G401 (cell line): ENCODE data around the gene PKP3. TPM values are rescaled to one million over a fixed set of nuclear protein-coding genes. Genes with fewer than 3 reads are reported as not detected.

Experiments used
- DNase-seq: peaks from one replicate; pipeline ENCODE4 v3.0.0-alpha.2; 2015; ENCODE audit warnings: low spot score
- in situ Hi-C: cut with HindIII; loops from 2 replicates; pipeline ENCODE4 v1.10.0; 2016; ENCODE audit warnings: low sequenced_read_pairs, mixed read lengths
- total RNA-seq: library from RNA; depleted of rRNA; stranded (reverse); fragments of >200 nt; shearing (Covaris generic); gene quantifications from 2 replicates; pipeline ENCODE4 v1.2.3, GENCODE V29; 2014

The PKP3 gene
- total RNA-seq, 1 experiment from 2014 or later: 1.1 TPM

DNA sequence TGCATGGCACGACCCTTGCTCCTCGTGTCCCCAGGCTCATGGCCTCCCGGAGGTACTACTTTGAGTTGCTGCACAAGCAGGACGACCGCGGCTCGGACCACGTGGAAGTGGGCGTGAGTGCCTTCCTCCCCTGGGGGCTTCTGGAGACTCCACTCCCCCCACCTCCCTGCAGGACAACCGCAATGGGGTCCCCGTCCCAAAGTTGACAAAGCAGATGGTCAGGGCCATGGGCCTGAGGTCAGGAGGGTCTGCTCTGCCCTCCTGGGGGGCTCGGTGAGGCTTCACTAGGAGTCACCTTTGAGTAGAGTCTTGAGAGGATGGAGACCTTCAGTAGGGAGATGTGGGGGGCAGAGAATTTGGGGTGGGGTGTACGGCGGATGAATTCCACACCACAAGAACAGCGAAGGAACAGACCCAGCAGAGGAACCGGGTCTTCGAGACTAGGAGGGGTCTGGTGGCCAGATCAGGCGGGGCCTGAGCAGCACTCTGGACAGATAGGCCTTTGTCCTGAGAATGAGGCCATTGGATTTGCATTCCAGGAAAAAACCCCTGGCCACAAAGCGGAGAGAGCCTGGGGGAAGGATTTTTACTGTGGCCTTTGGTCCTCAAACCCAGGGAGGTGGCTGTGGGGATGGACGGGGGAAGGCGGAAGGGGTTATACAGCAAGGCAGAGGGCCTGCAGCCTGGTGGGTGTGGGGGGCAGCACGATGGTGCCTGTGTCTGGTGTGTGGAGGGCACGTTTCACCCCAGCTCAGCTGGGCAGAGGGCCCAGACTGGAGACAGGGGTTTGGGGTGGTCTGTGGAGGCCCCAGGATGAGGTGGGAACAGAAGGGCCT, 20.1 kb upstream of the PKP3 start:
- DNase-seq: no peak
- in situ Hi-C loops: no loop called here

GRCh38 chr11:375065-376025, 18.7 kb upstream of the PKP3 start:
- in situ Hi-C loops: no loop called here
- DNase-seq: no peak

GRCh38 chr11:376531-377173, 17.4 kb upstream of the PKP3 start:
- no peak for DNase-seq
- in situ Hi-C loops: no loop called here

DNA sequence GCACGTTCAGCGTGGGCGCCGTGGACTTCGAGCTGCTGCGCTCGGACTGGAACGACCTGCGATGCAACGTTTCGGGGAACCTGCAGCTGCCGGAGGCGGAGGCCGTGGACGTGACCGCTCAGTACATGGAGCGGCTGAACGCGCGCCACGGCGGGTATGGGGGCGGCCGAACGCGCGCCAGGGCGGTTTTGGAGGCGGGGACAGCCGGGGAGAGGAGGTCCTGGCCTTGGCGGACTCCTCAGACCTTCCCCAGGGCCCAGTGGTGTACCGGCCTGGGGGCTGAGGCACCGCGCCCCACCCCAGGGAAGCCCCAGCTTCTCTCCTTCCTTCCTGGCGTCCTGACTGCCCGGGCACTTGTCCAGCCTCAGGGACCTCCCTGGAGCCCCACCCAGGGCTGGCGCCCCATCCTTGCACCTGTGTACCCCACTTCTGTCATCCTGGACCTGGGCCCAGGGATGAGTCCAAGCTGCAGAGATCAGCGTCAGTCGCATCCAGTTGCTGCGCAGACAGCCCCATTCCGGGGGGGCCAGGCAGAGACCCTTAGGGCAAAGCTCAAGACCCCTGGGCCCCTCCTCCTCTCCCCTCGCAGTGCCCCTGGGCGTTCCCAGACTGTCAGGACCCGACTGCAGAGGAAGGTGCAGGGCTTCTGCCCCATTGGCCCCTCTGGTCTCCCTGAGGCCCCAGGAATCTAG, 16.7 kb upstream of the PKP3 start:
- no peak for DNase-seq

GRCh38 chr11:377883-378500, 16.0 kb upstream of the PKP3 start:
- no peak for DNase-seq
- in situ Hi-C loops: no loop called here

More for the DNA sequence above, 16.7 kb upstream of the PKP3 start:
- in situ Hi-C loops: no loop called here

DNA sequence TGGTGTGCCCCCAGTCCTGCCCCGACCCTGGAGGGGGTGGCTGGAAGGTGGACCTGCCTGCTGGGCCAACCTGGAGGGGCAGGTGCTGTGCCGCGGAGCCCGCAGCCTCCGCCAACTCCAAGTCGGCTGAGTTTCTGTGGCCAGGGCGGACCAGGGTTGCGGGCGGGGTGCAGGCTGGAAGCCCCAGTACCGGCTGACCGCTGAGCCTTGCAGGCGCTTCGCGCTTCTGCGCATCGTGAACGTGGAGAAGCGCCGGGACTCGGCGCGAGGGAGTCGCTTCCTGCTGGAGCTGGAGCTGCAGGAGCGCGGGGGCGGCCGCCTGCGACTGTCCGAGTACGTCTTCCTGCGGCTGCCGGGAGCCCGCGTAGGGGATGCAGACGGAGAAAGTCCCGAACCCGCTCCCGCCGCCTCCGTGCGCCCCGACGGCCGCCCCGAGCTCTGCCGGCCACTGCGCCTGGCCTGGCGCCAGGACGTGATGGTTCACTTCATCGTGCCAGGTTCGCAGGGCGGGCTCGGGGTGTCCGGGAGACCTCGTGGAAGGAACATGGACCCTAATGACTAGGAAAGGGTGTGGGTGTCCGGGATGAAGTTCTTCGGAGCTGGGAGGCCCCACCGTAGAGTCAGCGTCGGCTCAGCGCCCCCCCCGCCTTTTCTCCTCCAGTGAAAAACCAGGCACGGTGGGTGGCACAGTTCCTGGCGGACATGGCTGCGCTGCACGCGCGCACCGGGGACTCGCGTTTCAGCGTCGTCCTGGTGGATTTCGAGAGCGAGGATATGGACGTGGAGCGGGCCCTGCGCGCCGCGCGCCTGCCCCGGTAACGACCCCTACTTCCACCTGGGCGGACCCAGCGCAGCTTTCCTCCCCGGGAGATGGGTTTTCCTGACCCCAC, 14.6 kb upstream of the PKP3 start:
- no peak for DNase-seq
- in situ Hi-C loops: no loop called here

DNA sequence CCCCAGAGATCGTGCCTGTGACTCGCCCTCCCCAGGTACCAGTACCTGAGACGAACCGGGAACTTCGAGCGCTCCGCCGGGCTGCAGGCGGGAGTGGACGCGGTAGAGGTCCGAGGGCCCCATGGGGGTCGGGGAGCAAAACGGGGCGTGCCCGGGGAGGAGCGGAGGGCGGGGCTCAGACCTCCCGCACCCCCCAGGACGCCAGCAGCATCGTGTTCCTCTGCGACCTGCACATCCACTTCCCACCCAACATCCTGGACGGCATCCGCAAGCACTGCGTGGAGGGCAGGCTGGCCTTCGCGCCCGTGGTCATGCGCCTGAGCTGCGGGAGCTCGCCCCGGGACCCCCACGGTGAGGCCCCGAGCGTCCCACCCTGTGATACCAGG, 13.9 kb upstream of the PKP3 start:
- in situ Hi-C loops: no loop called here
- no peak for DNase-seq

GRCh38 chr11:380491-380890, 13.5 kb upstream of the PKP3 start:
- in situ Hi-C loops: no loop called here
- DNase-seq: no peak

- in situ Hi-C loops: no loop called here
- DNase-seq: no peak
These were observed 13.0 kb upstream of the PKP3 start for GRCh38 chr11:380996-381395.

GRCh38 chr11:381501-382072, 12.4 kb upstream of the PKP3 start:
- in situ Hi-C loops: no loop called here
- DNase-seq: no peak

DNA sequence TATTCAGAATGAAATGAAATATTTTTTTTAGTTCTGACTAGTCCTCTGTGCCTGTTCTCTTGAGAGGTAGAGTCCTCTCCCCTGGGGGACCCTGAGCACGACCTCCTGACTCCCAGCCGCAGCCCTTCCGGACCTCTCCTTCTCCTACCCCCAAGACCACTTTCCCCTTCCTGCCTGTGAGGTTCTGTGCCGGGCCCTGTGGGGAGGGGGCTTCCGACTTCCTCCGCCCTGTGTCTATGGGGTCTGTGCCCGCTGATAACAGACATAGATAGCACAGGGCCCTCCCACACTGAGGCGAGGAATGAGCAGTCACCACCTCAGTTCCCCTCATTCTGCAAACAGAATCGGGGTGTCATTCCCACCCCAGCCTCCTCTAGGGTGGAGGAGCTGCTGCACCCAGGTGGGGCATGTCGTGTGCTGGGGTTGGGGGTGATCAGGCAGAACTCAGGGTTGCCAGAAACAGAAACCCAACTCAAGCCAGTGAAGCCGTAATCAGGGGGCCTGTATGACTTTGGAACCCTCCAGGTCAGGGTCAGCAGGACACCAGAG, 11.9 kb upstream of the PKP3 start:
- in situ Hi-C loops: no loop called here
- DNase-seq: no peak

DNA sequence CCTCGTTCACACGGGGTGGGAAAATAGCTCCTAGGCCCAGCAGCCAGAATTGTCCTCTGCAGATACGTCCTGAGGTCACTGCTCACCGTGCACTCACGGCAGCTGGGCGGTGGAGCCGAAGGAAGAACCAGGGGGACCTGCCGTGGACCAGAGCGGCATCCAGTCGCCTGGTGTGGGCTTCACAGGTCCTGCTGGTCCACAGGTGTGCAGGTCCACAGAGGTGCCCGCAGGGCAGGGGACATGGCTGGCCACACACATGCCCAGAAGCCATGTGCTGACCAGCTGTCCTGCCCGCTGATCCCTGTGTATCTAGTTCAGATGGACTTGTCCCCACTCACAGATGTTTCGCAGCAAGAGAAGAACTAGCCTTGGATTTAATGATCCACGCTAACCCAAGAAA, 10.6 kb upstream of the PKP3 start:
- DNase-seq: no peak
- in situ Hi-C loops: no loop called here

DNA sequence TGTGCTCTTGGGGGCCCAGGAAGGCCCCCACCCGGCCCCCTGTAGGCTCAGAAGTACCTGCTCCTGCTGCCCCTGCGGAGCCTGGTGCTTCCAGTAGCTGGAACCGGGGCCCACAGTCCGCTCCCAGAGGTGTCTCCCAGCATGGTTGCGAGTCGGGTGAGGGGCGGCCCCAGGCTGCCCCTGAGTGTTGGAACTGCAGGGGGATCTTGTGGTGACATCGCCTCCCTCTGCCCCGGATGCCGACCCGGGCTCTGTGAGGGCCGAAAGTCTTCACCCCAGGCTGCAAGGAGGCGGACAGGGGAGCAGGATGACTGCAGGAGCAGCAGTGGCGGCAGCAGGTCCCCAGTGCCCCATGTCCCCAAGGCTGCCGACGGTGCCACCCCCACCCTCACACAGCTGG, 9.5 kb upstream of the PKP3 start:
- in situ Hi-C loops: no loop called here

DNA sequence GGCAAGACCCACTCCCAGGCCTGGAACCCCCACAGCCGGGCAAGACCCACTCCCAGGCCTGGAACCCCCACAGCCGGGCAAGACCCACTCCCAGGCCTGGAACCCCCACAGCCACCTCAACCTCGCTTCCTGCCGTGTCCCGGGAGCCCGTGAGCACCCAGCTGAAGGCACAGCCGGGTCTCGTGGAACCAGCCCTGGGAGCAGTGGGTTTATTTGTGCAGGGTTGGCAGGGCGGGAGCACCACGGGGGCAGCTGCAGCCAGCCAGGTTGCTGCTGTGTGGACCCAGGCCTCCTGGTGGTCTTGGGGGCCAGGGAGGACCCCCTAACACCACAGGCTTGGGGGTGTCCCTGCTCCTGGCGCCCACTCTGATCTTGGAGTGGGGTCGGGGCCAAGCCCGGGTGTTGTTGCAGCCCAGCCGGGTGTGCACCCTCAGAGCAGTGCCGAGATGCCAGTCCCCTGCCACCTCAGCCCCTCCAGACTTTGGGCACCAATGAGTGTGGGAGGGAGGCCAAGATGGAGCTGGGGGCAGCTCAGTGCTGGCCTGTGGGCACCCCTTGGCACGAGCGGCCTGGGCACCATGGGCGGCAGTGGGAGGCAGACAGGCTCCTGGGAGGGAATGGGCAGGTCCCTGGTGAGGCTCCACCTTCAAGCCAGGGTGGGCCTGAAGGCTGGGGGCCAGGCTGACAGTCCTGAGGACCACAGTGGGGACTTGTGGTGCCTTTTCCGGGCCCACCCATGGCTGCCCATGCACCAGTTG, 8.2 kb upstream of the PKP3 start:
- DNase-seq: no peak
- in situ Hi-C loops: no loop called here

More for the DNA sequence above, 9.5 kb upstream of the PKP3 start:
- DNase-seq: no peak

DNA sequence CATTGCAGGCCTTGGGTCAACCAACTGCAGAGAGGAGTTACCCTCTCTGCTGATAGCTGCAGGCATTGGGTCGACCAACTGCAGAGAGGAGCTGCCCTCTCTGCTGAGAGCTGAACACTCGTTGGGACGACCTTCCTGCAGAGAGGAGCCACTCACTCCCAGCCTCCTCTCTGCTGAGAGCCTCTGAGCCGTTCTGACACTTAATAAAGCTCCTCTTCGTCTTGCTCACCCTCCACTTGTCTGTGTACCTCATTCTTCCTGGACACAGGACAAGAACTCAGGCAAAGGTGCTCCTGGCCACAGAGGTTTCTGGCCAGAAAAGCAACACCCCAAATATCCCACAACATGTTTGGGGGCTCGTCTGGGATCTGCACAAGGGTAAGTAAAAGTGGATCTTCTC, 7.5 kb upstream of the PKP3 start:
- no peak for DNase-seq
- in situ Hi-C loops: no loop called here

DNA sequence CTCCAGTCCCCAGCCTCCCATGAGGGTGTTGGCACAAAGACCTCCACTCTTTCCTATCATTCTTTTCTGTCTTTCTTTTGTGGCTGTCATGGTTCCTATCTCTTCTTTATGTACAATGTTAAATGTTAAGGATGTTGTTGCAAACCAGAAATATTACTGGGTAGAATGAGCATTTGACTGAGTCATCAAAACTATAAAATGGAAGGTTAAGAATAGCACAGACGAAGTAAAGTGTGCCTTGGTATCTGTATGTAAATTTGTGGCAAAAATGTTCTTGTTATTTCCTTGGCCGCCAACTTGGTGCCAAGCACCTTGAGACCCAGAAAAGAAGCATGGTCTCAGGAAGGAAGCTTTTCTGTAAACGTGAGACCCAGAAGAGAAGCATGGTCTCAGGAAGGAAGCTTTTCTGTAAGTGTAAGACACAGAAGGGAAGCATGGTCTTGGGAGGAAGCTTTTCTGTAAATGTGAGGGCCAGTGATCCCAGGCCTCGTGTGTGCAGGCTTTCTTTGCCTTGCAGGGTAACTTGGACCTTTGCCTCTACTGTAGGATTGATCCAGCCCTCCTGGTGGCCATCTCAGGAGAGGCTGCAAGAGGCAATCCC, 6.7 kb upstream of the PKP3 start:
- in situ Hi-C loops: no loop called here
- DNase-seq: no peak
